ENCODE data around the gene MLNR.

GRCh38 chr13:49206641-49207040 lies 13.5 kb upstream of the MLNR start:
- TF ChIP-seq, protein P1, sequence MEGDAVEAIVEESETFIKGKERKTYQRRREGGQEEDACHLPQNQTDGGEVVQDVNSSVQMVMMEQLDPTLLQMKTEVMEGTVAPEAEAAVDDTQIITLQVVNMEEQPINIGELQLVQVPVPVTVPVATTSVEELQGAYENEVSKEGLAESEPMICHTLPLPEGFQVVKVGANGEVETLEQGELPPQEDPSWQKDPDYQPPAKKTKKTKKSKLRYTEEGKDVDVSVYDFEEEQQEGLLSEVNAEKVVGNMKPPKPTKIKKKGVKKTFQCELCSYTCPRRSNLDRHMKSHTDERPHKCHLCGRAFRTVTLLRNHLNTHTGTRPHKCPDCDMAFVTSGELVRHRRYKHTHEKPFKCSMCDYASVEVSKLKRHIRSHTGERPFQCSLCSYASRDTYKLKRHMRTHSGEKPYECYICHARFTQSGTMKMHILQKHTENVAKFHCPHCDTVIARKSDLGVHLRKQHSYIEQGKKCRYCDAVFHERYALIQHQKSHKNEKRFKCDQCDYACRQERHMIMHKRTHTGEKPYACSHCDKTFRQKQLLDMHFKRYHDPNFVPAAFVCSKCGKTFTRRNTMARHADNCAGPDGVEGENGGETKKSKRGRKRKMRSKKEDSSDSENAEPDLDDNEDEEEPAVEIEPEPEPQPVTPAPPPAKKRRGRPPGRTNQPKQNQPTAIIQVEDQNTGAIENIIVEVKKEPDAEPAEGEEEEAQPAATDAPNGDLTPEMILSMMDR (conservative IDR thresholded peaks at IDR 0.05) = no peak
- no peak for TF ChIP-seq ZFX (IDR thresholded peaks at IDR 0.05)
